ENCODE results near the gene THSD4.

- TF ChIP-seq REST (IDR thresholded peaks at IDR 0.05) (no peak), CTCF (IDR thresholded peaks at IDR 0.05) (no peak), MAX (IDR thresholded peaks at IDR 0.05) (no peak)
These were observed 207.8 kb downstream of the THSD4 start for GRCh38 chr15:71323082-71323481.

Measured in A549 (cell line).